Neuron (in vitro differentiated cells): Measurements from ENCODE around the gene MAB21L4.

Experiments
- H2AFZ ChIP-seq: one replicate; pipeline ENCODE4 v1.6.1; 2013; ENCODE audit warnings: low read depth, mild to moderate bottlenecking, inconsistent platforms, low read length, moderate library complexity
- H3K27me3 ChIP-seq: one replicate; pipeline ENCODE4 v1.6.1; 2013; ENCODE audit warnings: low read length; ENCODE audit not compliant: insufficient read depth
- H3K36me3 ChIP-seq: one replicate; pipeline ENCODE4 v1.6.1; 2013; ENCODE audit warnings: low read length; ENCODE audit not compliant: insufficient read depth
- H3K4me1 ChIP-seq: one replicate; pipeline ENCODE4 v1.6.1; 2013; ENCODE audit warnings: low read length; ENCODE audit not compliant: insufficient read depth
- H3K4me3 ChIP-seq: 2 replicates; pipeline ENCODE4 v1.5.1; 2013; ENCODE audit warnings: mild to moderate bottlenecking, low read length, moderate library complexity
- H3K9me3 ChIP-seq: one replicate; pipeline ENCODE4 v1.6.1; 2013; ENCODE audit warnings: low read length

The MAB21L4 gene

GRCh38 chr2:240929364-240930095, 33.6 kb upstream of the MAB21L4 start:
- no peak overlapping the region for H2AFZ ChIP-seq
- H3K4me1 ChIP-seq, result no peaks in the 10 kb centered on the region

DNA sequence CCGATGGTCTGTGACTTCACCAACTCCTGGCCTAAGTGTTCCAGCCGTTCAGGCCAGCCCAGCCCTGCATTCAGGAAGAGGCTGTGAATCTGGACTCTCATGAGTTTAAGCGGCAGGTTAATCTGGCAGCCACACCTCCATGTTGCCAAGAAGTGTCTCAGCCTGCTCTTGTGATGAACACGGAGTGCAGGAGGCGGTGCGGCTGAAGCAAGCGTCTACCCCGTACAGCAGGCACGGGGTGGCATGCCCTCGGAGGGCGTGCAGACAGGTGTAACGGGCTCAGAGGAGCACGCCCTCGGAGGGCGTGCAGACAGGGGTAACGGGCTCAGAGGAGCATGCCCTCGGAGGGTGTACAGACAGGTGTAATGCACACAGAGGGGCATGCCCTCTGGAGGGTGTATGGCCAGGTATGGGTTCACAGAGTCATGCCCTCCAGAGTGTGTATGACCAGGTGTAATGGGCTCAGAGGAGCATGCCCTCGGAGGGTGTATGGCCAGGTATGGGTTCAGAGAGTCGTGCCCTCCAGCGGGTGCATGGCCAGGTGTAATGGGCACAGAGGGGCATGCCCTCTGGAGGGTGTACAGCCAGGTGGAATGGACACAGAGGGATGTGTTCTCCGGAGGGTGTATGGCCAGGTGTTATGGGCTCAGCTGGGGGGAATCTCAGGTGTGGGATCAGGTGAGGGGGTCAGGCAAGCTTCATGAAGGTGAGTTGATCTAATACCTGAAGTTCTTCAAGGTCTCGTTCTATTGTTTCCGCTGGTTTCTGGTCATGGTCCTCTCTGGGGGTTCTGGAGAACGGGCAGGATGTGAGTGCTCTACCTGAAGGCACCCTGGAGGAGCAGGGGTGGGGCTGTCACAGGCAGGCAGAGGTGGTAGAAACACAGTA, 32.8 kb upstream of the MAB21L4 start:
- H3K4me1 ChIP-seq, result no peaks in the 10 kb centered on the region
- no peak overlapping the region for H3K4me3 ChIP-seq
- peaks cover 63% of the 10 kb centered on the region for H3K27me3 ChIP-seq
- H3K36me3 ChIP-seq, result no peaks in the 10 kb centered on the region
- H2AFZ ChIP-seq, result no peak overlapping the region
- no peaks in the 10 kb centered on the region for H3K9me3 ChIP-seq

More at GRCh38 chr2:240929364-240930095, 33.6 kb upstream of the MAB21L4 start:
- H3K36me3 ChIP-seq, result no peaks in the 10 kb centered on the region
- H3K4me3 ChIP-seq, result no peak overlapping the region
- peaks cover 65% of the 10 kb centered on the region for H3K27me3 ChIP-seq
- H3K9me3 ChIP-seq, result no peaks in the 10 kb centered on the region

DNA sequence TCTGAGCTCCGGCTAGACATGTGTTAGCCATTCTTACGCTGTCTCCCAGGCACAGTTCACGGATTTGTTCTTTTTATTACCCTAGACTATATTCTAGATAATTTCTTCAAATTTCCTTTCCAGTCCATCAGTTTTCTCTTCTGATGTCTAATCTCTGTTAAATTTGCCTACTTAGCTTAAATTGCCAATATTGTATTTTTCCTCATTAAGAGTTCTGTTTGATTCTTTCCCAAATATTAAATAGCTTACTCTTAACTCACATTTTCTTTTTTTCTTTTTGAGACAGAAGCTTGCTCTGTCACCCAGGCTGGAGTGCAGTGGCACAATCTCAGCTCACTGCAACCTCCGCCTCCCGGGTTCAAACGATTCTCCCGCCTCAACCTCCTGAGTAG, 31.4 kb upstream of the MAB21L4 start:
- Histone ChIP-seq H3K4me1 (peaks cover 6% of the 10 kb centered on the region), H3K27me3 (peaks cover 49% of the 10 kb centered on the region), H3K36me3 (no peaks in the 10 kb centered on the region), H2AFZ (no peak overlapping the region), H3K4me3 (no peak overlapping the region), H3K9me3 (no peaks in the 10 kb centered on the region)

DNA sequence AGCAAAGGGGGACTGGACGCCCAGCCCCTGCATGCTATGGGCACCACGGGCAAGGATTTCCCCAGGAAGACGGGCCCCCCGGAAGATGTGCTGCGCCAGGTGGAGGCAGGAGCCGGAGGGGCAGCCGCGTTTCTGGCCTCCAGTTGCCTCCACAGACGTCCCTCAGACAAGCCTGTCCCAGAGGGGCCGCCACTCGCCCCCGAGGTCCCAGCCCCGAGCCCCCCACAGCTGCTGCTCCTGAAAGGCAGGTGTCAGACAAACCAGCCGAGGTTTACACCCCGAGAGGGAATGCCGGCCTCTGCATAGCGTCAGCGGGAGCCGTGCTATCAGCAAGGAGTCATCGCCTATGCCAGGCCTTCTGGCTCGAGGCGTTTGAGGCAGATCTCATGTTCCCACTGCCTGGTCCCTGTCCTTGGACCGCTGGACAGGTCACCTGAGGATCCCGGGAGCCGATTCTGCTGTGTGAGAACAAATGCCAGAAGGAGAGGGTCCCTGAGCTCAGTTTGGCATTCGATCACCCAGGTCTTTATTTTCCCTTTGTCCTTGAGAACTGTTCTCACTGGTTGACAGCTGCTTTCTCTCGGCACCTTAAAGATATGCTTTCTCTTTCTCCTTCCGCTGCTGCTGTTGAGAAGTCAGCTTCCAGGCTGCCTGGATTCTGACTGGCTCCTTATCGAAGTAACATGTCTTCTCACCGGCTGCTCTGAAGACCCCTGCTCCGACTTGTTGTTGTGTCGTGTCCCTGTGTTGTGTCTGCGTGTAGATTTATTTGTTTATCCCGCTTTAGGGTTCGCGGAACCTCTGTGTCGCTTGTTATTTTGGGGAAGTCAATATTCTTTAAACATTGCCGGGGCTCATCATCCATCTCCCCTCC, 30.8 kb upstream of the MAB21L4 start:
- Histone ChIP-seq H2AFZ (no peak overlapping the region), H3K36me3 (no peaks in the 10 kb centered on the region), H3K27me3 (peaks cover 44% of the 10 kb centered on the region), H3K9me3 (no peaks in the 10 kb centered on the region), H3K4me3 (no peak overlapping the region), H3K4me1 (peaks cover 6% of the 10 kb centered on the region)

GRCh38 chr2:240925568-240926515, 29.9 kb upstream of the MAB21L4 start:
- Histone ChIP-seq H3K4me1 (peaks cover 6% of the 10 kb centered on the region), H3K36me3 (no peaks in the 10 kb centered on the region), H3K4me3 (no peak overlapping the region), H2AFZ (no peak overlapping the region), H3K9me3 (no peaks in the 10 kb centered on the region), H3K27me3 (peaks cover 34% of the 10 kb centered on the region)

- H3K4me3 ChIP-seq, result no peak overlapping the region
- H3K4me1 ChIP-seq, result peaks cover 6% of the 10 kb centered on the region
- no peaks in the 10 kb centered on the region for H3K36me3 ChIP-seq
These were observed 29.2 kb upstream of the MAB21L4 start for GRCh38 chr2:240925191-240925567.

GRCh38 chr2:240922982-240923537, 27.1 kb upstream of the MAB21L4 start:
- Histone ChIP-seq H2AFZ (no peak overlapping the region), H3K36me3 (no peaks in the 10 kb centered on the region), H3K4me3 (no peak overlapping the region), H3K27me3 (peaks cover 30% of the 10 kb centered on the region), H3K9me3 (no peaks in the 10 kb centered on the region), H3K4me1 (peaks cover 6% of the 10 kb centered on the region)

More at GRCh38 chr2:240925191-240925567, 29.2 kb upstream of the MAB21L4 start:
- Histone ChIP-seq H3K27me3 (peaks cover 29% of the 10 kb centered on the region), H2AFZ (no peak overlapping the region), H3K9me3 (no peaks in the 10 kb centered on the region)

- H3K4me1 ChIP-seq, result peaks cover 6% of the 10 kb centered on the region
- H2AFZ ChIP-seq, result no peak overlapping the region
- no peak overlapping the region for H3K4me3 ChIP-seq
- H3K27me3 ChIP-seq, result peaks cover 36% of the 10 kb centered on the region
- H3K36me3 ChIP-seq, result no peaks in the 10 kb centered on the region
- H3K9me3 ChIP-seq, result no peaks in the 10 kb centered on the region
These were observed 26.5 kb upstream of the MAB21L4 start for GRCh38 chr2:240922245-240922981.

GRCh38 chr2:240921995-240922244, 26.0 kb upstream of the MAB21L4 start:
- no peak overlapping the region for H2AFZ ChIP-seq
- H3K4me1 ChIP-seq, result peaks cover 6% of the 10 kb centered on the region
- no peaks in the 10 kb centered on the region for H3K9me3 ChIP-seq
- H3K27me3 ChIP-seq, result peaks cover 40% of the 10 kb centered on the region
- no peak overlapping the region for H3K4me3 ChIP-seq
- no peaks in the 10 kb centered on the region for H3K36me3 ChIP-seq

DNA sequence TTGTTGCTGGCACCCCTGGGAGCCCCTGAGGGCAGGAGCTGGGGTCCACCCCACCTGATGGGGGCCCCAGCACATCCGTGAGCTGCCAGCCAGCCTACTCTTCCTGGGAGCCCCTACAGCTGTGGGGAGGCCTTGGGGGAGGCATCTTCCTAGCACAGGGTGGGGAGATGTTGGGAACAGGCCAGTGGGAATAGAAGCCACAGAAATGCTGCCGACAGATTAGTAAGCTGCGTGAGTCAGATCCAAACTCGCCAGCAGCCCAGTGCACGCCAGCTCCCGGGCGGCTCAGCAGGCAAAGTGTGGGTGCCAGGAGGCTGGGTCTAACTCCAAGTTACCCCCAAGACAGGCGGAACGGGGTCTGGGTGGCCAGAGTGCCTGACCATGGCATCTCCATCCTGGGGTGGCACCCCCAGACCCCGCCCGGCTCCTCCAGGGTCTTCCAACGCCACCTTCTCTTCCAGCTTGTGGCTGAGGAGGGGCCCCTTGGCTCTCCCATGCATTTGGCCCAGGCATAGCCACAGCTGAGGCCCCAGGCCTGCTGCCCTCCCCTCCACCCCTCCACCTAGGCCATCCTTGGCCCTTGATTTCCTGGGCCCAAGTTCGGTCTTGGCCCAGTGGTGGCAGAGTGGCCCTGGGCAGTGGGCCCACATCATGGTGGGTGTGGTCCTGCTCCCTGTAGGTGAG, 25.5 kb upstream of the MAB21L4 start:
- H3K4me3 ChIP-seq, result no peak overlapping the region
- no peaks in the 10 kb centered on the region for H3K36me3 ChIP-seq
- H3K9me3 ChIP-seq, result no peaks in the 10 kb centered on the region
- H3K27me3 ChIP-seq, result peaks cover 44% of the 10 kb centered on the region
- peaks cover 6% of the 10 kb centered on the region for H3K4me1 ChIP-seq
- H2AFZ ChIP-seq, result no peak overlapping the region

GRCh38 chr2:240920783-240921231, 24.9 kb upstream of the MAB21L4 start:
- Histone ChIP-seq H3K4me1 (peaks cover 6% of the 10 kb centered on the region), H3K36me3 (no peaks in the 10 kb centered on the region), H3K27me3 (peaks cover 40% of the 10 kb centered on the region), H3K9me3 (no peaks in the 10 kb centered on the region), H3K4me3 (no peak overlapping the region), H2AFZ (no peak overlapping the region)
